ENCODE measurements around the gene PHKG2.

Gene PHKG2

DNA sequence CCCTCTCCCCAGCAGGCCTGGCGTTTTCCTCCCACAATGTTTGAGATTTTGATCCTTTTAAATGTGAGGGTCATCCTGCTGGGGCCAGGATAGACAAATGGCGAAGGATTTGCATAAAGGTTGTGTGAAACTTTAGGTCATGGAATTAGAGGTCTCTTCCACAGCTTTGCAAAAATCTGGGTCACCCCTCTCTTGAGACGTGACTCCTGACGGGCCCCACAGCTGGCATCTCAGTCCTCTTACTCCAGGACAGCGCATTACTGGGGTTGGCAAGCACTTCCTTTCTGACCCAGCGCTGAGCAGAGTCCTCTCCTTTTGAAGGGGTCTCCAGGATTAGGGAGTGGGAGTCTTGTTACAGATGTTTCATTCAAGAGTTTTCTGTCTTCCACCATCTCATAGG lies 31.4 kb downstream of the PHKG2 start:
- H3K4me3 ChIP-seq (replicated peaks in 1 of 2; ENCODE audit: low read depth in 2 of 2, low read length in 2 of 2), result no peak overlapping the region
- TF ChIP-seq, protein P1, sequence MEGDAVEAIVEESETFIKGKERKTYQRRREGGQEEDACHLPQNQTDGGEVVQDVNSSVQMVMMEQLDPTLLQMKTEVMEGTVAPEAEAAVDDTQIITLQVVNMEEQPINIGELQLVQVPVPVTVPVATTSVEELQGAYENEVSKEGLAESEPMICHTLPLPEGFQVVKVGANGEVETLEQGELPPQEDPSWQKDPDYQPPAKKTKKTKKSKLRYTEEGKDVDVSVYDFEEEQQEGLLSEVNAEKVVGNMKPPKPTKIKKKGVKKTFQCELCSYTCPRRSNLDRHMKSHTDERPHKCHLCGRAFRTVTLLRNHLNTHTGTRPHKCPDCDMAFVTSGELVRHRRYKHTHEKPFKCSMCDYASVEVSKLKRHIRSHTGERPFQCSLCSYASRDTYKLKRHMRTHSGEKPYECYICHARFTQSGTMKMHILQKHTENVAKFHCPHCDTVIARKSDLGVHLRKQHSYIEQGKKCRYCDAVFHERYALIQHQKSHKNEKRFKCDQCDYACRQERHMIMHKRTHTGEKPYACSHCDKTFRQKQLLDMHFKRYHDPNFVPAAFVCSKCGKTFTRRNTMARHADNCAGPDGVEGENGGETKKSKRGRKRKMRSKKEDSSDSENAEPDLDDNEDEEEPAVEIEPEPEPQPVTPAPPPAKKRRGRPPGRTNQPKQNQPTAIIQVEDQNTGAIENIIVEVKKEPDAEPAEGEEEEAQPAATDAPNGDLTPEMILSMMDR (IDR thresholded peaks at IDR 0.05; ENCODE audit: low read depth, low read length), result no peak
- no peak for DNase-seq (ENCODE audit: low read depth in 2 of 2)

- H3K4me3 ChIP-seq (replicated peaks in 1 of 2; ENCODE audit: low read depth in 2 of 2, low read length in 2 of 2), result no peak overlapping the region
- TF ChIP-seq, protein P1 (IDR thresholded peaks at IDR 0.05; ENCODE audit: low read depth, low read length), result no peak
- no peak for DNase-seq (ENCODE audit: low read depth in 2 of 2)
Measured at GRCh38 chr16:30780021-30780420, 31.8 kb downstream of the PHKG2 start.

GRCh38 chr16:30780549-30780948 lies 32.3 kb downstream of the PHKG2 start:
- H3K4me3 ChIP-seq (replicated peaks in 1 of 2; ENCODE audit: low read depth in 2 of 2, low read length in 2 of 2), result no peak overlapping the region
- no peak for DNase-seq (ENCODE audit: low read depth in 2 of 2)
- TF ChIP-seq, protein P1 (IDR thresholded peaks at IDR 0.05; ENCODE audit: low read depth, low read length), result no peak

- no peak overlapping the region for H3K4me3 ChIP-seq (replicated peaks in 1 of 2; ENCODE audit: low read depth in 2 of 2, low read length in 2 of 2)
- no peak for DNase-seq (ENCODE audit: low read depth in 2 of 2)
- TF ChIP-seq, protein P1 (IDR thresholded peaks at IDR 0.05; ENCODE audit: low read depth, low read length), result no peak
Measured at GRCh38 chr16:30782486-30783279, 34.5 kb downstream of the PHKG2 start.

DNA sequence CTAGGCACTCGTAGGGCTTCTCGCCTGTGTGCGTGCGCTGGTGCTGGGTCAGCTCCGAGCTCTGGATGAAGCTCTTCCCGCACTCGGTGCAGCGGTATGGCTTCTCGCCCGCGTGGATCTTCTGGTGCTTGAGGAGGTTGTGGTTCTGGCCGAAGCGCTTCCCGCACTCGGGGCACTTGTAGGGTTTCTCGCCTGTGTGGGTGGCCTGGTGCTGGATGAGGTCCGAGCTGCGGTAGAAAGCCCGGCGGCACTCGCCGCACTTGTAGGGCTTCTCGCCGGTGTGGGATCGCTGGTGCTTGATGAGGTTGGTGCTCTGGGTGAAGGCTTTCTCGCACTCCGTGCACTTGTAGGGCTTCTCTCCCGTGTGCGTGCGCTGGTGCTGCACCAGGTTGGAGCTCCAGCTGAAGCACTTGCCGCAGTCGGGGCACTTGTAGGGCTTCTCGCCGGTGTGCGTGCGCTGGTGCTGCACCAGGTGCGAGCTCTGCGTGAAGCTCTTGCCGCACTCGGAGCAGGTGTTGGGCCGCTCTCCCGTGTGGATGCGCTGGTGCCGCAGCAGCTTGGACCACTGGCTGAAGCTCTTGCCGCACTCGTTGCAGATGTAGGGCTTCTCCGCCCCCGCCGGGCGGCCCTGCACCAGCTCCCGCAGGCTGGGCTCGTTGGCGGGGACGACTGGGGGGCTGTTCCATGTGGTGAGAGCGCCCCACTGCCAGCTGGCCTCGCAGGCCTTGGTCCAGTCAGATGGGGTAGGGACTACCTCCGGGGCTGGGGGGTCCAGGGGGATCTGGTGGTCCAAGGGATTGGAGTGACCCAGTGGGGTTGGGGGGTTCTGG lies 35.3 kb downstream of the PHKG2 start:
- DNase-seq (ENCODE audit: low read depth in 2 of 2), result no peak
- H3K4me3 ChIP-seq (replicated peaks in 1 of 2; ENCODE audit: low read depth in 2 of 2, low read length in 2 of 2), result no peak overlapping the region
- TF ChIP-seq, protein P1 (IDR thresholded peaks at IDR 0.05; ENCODE audit: low read depth, low read length), result no peak

DNA sequence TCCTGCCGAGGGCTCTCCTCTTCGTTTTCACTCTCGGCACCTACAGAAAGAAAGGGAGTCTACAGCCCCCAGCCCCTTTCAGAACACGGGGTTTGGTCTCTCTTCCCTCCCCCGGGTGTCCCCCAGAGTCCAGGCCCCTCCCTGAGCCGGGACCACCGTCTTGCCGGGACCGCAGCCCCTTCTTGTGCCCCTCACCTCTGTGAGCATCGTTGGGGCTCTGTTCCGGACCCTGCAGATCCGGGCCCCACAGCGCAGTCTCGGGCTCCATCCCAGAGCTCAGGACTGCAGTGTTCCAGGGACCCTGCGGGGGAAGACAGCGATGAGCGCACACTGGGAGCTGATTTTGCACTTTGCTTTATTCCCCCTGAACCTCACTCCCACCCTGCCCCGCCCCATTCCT lies 36.0 kb downstream of the PHKG2 start:
- DNase-seq (ENCODE audit: low read depth in 2 of 2), result no peak
- no peak overlapping the region for H3K4me3 ChIP-seq (replicated peaks in 1 of 2; ENCODE audit: low read depth in 2 of 2, low read length in 2 of 2)
- TF ChIP-seq, protein P1 (IDR thresholded peaks at IDR 0.05; ENCODE audit: low read depth, low read length), result no peak

Measured in cardiac fibroblast (primary cell).